ENCODE data around the gene ARFRP1. TPM values are rescaled to one million over a fixed set of nuclear protein-coding genes. Genes with fewer than 3 reads are reported as not detected.

The ARFRP1 gene
- total and polyA plus RNA-seq, 2 of the 13 experiments (the other 11 are each of a cell fraction or from before 2014, with no cell fraction given): 32.0 to 51.1 TPM

DNA sequence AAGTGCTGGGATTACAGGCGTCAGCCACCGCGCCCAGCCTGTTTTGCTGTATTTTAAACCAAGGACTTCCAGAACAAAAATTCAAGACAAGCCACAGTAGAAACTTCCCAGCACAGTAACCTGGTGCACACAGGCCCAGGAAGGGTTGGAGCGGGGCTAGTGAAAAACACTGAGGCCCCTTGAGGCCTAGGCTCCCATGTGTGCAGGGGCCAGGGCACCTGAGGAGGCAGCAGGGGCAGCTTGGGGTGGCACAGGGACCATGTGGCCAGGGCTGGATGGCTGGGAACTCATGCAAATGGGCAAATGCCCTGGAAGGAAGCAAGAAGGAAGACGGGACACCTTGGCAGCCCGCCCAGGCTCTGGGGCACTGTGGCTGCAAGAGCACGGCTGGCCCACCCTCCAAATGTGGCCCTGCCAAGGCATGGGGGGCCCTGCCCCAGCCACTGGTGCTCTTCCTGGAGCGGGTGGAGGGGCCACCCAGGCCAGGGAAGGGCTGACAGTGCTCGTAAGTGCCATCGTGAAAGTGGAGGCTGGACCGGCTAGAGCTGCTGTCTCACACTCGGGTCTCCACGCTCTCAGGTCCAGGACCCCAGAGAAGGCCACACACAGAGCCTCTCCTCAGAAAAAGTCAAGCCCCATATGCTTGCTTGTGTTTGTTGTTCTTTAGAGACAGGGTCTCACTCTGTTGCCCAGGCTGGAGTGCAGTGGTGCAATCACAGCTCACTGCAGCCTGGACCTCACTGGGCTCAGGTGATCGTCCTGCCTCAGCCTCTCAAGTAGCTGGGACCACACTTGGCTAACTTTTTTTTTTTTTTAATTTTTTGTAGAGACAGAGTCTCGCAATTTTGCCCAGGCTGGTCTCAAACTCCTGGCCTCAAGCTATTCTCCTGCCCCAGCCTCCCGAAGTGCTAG is 42.1 kb upstream of the ARFRP1 start:
- in situ Hi-C loops (cut with HindIII; ENCODE audit: extremely low pct_ligation_motif_present, low pct_unique_long_range_greater_than_20kb) (no loop called here), intact Hi-C loops (cut with micrococcal nuclease; ENCODE audit: unreplicated experiment) (loop anchor here (10.0 kb wide), 1 partner anchor 115 kb away; the partner anchor contains the start of genes ABHD16B and TPD52L2)
- H3K27me3 ChIP-seq (ENCODE audit: control insufficient read depth in 1 of 2, insufficient read depth in 2 of 2, low read length in 2 of 2): no peaks in the 10 kb centered on the region; a peak in 1 of 5 replicates
- peaks cover 53% of the 10 kb centered on the region for H3K4me1 ChIP-seq (ENCODE audit: insufficient read depth, low read length)
- ChIA-PET POLR2A (interaction anchor here (1.7 to 5.1 kb wide), 3 partner anchors 9 to 115 kb away, joined by 3 to 28 read pairs (median 11); partner anchors contain the start of genes LIME1, SLC2A4RG and TPD52L2), CTCF (ENCODE audit: low intra/inter-chr PET ratio, low total read pairs) (no interaction called here)
- no peaks in the 10 kb centered on the region for H4K20me1 ChIP-seq (ENCODE audit: insufficient read depth, low read length)
- no peaks in the 10 kb centered on the region for H3K9me3 ChIP-seq (ENCODE audit: low read length)
- no peak for FAIRE-seq
- 86% methylated on average over 16 of the region's 16 CpGs for WGBS (ENCODE audit: low lambda C conversion rate)
- H3K4me2 ChIP-seq (ENCODE audit: low read depth, low read length): no peak overlapping the region
- no peak overlapping the region for H3K9ac ChIP-seq (ENCODE audit: insufficient read depth, low read depth, low read length)
- no TSS peak for BruUV-seq (replicated peaks)
- H3K36me3 ChIP-seq (replicated peaks in 1 of 2; ENCODE audit: control insufficient read depth in 1 of 2, insufficient read depth in 2 of 2, low read length in 2 of 2): no peaks in the 10 kb centered on the region
- ATAC-seq: no peak
- H3K79me2 ChIP-seq (ENCODE audit: insufficient read depth, low read length): no peaks in the 10 kb centered on the region
- no peak overlapping the region for H2AFZ ChIP-seq (ENCODE audit: low read length)
- no peak overlapping the region for H3K27ac ChIP-seq (ENCODE audit: extremely low read length, insufficient read depth, low read length)
- TF ChIP-seq ZNF563 (CRISPR knock-in tag; IDR thresholded peaks at IDR 0.05) (0 out of 2 replicates have a peak, but pooled peaks have one; percentile 22), PITX1 (CRISPR knock-in tag; IDR thresholded peaks at IDR 0.05) (no peak), ZNF274 (CRISPR knock-in tag; IDR thresholded peaks at IDR 0.05) (no peak), MTA1 (CRISPR knock-in tag; IDR thresholded peaks at IDR 0.05; ENCODE audit: borderline replicate concordance) (0 out of 2 replicates have a peak, but pooled peaks have one; percentile 15), AGO2 (optimal IDR thresholded peaks at IDR 0.05; ENCODE audit: low read depth, low read length) (peak; percentile 22), ZNF121 (CRISPR knock-in tag; IDR thresholded peaks at IDR 0.05) (peak; percentile 88), RXRA (CRISPR knock-in tag; IDR thresholded peaks at IDR 0.05) (0 out of 2 replicates have a peak, but pooled peaks have one; percentile 34), ZMYM3 (CRISPR knock-in tag; IDR thresholded peaks at IDR 0.05) (peak; percentile 23; the same call in 1 of the 2 replicates)
- DNase-seq (ENCODE audit: low spot score): no peak
- no peak overlapping the region for H3K4me3 ChIP-seq (replicated peaks in 1 of 3; ENCODE audit: insufficient read depth in 1 of 3, low read depth in 2 of 3, low read length in 3 of 3)
